Smooth muscle cell of the brain vasculature (primary cell): ENCODE measurements around the gene ACTL6A.

ENCODE experiments used
- DNase-seq: peaks from one replicate; pipeline ENCODE4 v3.0.0-alpha.2; 2012; ENCODE audit warnings: low read depth, low spot score

Gene ACTL6A

DNA sequence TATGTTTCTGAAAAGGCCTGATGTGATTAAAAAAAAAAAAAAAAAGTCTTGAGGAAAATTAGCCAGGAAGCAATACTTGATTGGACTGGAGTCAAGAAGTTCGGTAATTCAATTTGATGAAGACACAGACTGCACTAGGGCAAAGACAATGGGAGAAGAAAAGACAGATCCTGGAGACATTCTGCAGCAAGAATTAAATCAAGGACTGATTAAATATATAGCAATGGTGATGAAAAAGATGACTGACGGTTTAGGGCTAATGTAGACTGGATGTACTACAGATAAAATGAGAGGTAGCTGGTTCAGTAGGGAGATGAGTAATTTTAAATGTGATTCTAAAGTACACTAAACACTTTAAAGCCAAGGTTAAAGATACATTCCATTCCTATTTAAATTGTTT is 27.9 kb downstream of the ACTL6A start:
- DNase-seq: no peak

DNA sequence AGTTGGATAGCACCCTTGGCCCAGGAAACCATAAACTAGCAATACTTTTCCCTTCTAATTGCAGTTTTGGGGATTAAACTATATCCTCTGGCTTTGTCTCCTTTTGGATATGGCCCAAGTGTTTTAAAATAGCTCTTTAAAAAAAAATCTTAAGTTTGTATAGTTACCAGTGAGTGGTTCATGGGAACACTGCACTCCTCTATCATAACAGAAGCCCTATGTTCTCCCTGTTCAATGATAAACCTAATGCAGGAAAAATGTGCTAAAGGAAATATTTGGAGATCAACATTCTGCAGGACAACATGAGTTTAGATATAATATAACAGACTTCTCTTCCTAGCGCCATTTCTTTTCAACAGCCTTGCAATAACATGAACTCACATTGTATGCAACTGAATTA is 28.6 kb downstream of the ACTL6A start:
- DNase-seq: no peak

GRCh38 chr3:179599531-179599930 is 36.8 kb downstream of the ACTL6A start:
- DNase-seq: no peak

DNA sequence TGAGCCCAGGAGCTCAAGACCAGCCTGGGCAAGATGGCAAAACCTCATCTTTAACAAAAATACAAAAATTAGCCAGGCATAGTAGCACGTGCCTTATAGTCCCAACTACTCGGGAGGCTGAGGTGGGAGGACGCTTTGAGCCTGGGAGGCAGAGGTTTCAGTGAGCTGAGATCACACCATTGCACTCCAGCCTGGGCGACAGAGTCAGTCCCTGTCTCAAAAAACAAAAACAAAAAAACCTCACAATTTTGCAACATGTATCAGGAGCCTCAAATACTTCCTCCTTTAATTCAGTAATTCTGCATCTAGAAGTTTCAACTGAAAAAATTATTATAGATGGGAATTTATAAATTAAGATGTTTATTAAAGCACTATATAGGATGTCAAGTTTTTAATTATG is 40.6 kb downstream of the ACTL6A start:
- DNase-seq: no peak

DNA sequence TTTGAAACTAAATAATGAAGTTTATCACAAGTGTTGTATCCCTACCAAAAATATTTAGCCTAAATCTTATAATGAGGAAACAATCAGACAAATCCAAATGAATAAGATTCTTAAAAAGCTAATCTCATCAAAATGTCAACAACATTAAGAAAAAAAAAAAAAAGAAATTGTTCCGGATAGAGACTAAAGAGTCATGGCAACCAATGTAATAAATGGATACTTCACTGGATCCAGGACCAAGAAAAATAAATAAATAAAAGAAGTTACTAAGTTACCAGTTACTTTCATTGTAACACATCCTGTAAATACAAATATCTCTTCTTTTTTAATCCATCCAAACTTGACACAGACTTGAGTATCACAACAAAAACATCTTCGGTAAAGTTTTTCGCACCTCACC is 41.1 kb downstream of the ACTL6A start:
- no peak for DNase-seq

- peak; percentile 90 for DNase-seq
These were observed 41.8 kb downstream of the ACTL6A start, which contains the start of the genes MRPL47 and NDUFB5 for GRCh38 chr3:179604321-179605078. Gene MRPL47 (minus strand): TSS chr3:179604638. CDS start chr3:179604624, 14 bp downstream. Gene NDUFB5 (plus strand): TSS chr3:179604794. CDS start chr3:179604816, 22 bp downstream.

DNA sequence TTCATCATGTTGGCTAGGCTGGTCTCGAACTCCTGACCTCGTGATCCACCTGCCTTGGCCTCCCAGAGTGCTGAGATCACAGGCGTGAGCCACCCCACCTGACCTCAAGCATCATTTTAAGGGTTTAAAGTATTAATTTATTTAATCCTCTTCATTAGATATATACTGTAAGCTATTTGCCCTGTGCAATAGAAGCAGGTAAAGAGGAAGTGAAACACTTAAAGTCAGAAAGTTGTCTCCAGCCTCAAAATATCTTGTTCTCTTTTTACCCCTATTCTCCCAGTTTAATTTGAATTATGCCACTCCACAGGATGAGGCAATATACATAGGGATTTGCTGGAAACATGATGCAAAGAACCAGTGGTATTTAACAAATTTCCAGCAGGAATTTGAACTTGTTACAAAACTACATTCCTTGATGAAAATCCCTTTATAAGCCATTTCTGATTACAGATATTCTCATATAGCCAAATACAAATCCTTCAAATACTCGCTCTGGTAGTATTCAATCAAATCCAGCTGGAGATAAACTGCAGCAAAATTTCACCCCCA is 43.9 kb downstream of the ACTL6A start:
- no peak for DNase-seq

DNA sequence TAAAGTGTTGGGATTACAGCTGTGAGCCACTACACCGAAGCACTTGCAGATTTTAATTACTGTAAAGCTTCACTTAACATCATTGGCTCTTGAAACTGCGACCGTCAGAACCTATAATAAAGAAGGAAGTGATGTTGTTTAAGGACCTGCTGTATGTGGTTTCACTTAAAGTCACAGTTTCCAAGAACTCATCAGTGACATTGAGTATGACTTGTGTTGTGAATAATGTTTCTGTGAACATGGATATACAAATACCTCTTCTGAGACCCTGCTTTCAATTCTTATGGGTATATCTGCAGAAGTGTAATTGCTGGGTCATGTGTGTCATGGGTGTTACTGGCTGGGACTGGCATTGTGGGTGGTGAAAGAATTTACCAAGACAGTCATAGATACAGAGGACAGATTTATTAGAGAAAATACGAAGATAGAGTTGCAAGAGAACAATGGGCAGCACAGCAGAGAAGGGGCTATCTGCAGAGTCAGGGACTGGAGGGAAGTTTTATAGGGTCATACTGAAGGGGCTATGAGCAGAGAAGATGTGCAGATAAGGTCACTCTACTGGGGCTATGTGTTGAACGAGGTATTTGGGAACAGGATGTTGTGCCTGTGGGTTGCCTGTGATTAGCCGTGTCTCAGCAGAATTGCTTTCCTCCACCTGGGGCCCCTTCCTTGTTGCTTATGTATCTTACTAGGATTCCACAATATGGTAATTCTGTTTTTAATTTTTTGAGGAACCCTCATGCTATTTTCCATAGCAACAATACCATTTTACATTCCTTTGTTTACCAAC is 46.4 kb downstream of the ACTL6A start:
- DNase-seq: no peak

DNA sequence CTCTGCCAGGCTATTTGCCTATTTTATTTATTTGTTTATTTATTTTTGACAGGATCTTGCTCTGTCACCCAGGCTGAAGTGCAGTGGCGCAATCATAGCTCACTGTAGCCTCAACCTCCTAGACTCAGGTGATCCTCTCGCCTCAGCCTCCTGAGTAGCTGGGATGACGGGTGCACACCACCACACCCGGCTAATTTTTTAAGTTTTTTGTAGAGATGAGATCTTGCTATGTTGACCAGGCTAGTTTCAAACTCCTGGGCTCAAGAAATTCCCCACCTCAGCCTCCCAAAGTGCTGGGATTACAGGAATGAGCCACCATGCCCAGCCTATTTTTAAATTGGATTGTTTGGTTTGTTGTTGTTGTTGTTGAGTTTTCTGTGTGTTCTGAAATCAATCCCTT is 47.3 kb downstream of the ACTL6A start:
- no peak for DNase-seq

GRCh38 chr3:179613807-179614206 is 51.1 kb downstream of the ACTL6A start:
- no peak for DNase-seq

DNA sequence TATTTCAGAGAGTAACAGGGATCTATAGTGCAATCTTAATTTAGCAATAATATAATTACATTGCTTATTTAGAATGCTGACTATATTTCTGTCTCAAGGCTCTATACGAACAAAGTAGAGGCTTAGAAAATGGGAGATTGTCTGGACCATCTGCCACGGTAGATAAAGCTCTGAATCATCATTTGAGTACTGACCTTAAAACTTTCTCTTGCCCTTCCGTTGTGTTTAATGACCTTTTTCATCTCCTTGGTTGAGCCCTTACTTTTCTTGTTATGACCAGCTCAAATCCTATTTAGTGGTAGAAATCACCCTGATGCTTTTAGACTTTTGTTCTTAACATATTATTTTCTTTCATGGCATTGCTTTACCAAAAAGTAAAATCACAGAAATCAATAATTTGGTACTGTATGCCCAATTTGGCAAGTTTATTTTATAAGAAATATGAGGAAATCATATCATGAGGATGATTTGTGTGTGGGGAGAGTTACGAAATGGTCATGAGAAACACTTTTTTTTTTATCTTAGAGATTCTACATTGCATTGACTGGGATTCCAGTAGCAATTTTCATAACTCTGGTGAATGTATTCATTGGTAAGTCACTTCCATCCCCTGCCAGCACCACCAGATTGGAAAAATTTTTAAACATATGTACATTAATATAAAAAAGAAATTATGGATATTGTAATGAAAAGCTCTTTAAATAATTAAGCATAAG is 52.9 kb downstream of the ACTL6A start:
- no peak for DNase-seq

GRCh38 chr3:179622023-179622422 is 59.3 kb downstream of the ACTL6A start:
- DNase-seq: no peak

DNA sequence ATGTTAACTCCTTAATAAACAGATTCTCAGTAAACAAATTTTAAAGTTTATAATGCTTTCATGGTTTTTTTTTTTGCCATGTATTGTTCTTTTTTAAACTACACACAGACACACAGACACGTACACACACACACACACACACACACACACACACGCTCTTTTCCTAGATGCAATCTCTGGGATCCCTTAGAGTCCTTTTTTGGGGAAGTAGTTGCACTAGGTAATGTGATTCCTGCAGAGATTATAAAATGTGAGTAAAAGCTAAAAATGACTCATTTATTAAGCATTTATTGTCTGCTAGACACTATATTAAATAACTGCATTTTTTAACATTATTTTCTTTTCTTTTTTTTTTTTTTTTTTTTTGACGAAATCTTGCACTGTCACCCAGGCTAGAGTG is 61.7 kb downstream of the ACTL6A start:
- DNase-seq: no peak

GRCh38 chr3:179630753-179631451 is 68.2 kb downstream of the ACTL6A start:
- DNase-seq: no peak
